ENCODE measurements around the gene MAP1S. TPM values are rescaled to one million over a fixed set of nuclear protein-coding genes. Genes with fewer than 3 reads are reported as not detected.

The MAP1S gene
- total and polyA plus RNA-seq, 8 donors: 13.9 to 35.6 (median 22.3) TPM

GRCh38 chr19:17755443-17755890, 36.2 kb downstream of the MAP1S start:
- intact Hi-C loops (cut with DNase I): no loop called here
- Histone ChIP-seq H3K4me3 (no peak overlapping the region), H3K27me3 (no peaks in the 10 kb centered on the region), H3K27ac (no peak overlapping the region), H3K9me3 (no peaks in the 10 kb centered on the region), H3K36me3 (no peaks in the 10 kb centered on the region), H3K4me1 (no peaks in the 10 kb centered on the region)
- ATAC-seq (no peak), FAIRE-seq (no peak), DNase-seq (no peak)
- no peak for TF ChIP-seq CTCF (IDR thresholded peaks at IDR 0.05)
- 52 to 71% methylated on average over 1 of the region's 1 CpG for WGBS, 2 donors

DNA sequence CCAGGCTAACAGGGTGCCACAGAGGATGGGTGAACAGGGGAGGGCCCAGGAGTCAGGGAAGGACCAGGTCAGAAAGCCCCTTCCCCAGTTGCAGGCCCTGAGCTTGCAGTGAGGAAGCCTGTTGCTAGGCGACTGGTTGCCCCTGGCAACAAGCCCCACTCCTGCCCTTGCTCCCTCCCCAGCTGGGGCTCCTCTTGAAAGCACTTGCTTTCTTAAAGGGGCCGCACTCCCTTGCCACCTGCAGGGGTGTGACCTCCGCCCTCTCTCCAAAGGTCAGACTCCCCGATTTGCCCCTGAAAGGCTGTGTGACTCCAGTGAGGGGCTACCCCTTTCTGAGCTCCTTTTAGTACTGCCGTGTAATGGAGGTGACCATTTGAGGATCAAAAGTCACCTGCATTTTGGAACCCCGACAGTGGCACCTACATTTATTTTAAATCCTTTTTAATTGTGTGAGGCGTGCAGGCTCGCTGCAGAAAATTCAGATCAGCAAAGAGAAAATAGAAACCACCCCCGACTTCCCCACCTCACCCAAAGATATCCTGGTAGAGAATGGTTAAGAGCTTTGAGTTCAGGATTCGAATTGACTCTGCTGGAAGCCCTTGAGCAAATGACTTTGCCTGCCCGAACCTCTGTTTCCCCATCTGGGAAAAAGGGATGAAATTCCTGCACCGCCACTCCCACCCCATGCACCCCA, 36.8 kb downstream of the MAP1S start:
- intact Hi-C loops (cut with DNase I): no loop called here
- no peak for TF ChIP-seq CTCF (IDR thresholded peaks at IDR 0.05)
- 46 to 51% methylated on average over 12 of the region's 12 CpGs for WGBS, 2 donors
- Histone ChIP-seq H3K27me3 (no peaks in the 10 kb centered on the region), H3K36me3 (no peaks in the 10 kb centered on the region), H3K9me3 (no peaks in the 10 kb centered on the region), H3K27ac (no peak overlapping the region), H3K4me1 (no peaks in the 10 kb centered on the region), H3K4me3 (no peak overlapping the region)
- DNase-seq: peak in 5 of 6 donors; percentile 44 to 73 (median 56)
- FAIRE-seq: no peak
- ATAC-seq: peak; percentile 28 to 60 (median 30)

DNA sequence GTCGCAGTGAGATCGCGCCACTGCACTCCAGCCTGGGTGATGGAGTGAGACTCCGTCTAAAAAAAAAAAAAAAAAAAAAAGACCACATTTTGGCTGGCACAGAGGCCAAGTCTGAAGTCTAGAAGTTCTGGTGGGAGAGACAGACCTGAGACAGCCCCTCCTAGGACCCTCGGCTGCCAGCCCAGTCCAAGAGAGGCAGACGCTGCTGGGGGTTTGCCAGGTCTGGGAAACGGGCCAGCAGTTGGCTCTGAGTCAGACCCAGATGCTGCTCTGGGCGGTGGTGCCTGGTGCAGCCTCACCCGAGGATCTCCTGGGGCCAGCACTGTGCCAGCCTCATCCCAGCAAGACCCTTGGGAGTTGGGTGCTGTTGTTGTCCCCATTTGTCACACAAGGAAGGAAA, 37.8 kb downstream of the MAP1S start:
- Histone ChIP-seq H3K4me3 (no peak overlapping the region), H3K9me3 (no peaks in the 10 kb centered on the region), H3K27ac (no peak overlapping the region), H3K4me1 (no peaks in the 10 kb centered on the region), H3K36me3 (no peaks in the 10 kb centered on the region), H3K27me3 (no peaks in the 10 kb centered on the region)
- TF ChIP-seq CTCF (IDR thresholded peaks at IDR 0.05): no peak
- DNase-seq (peak; percentile 45 to 87 (median 79)), FAIRE-seq (no peak), ATAC-seq (peak; percentile 70 to 88 (median 86))
- WGBS, 2 donors: 20 to 26% methylated on average over 9 of the region's 9 CpGs
- intact Hi-C loops (cut with DNase I): no loop called here

- FAIRE-seq (no peak), ATAC-seq (no peak), DNase-seq (no peak)
- Histone ChIP-seq H3K36me3 (no peaks in the 10 kb centered on the region), H3K9me3 (no peaks in the 10 kb centered on the region), H3K4me3 (no peak overlapping the region), H3K27ac (no peak overlapping the region), H3K27me3 (no peaks in the 10 kb centered on the region), H3K4me1 (no peaks in the 10 kb centered on the region)
- 45 to 54% methylated on average over 5 of the region's 5 CpGs for WGBS, 2 donors
- no peak for TF ChIP-seq CTCF (IDR thresholded peaks at IDR 0.05)
- intact Hi-C loops (cut with DNase I): no loop called here
These were observed 39.2 kb downstream of the MAP1S start for GRCh38 chr19:17758515-17758914.

DNA sequence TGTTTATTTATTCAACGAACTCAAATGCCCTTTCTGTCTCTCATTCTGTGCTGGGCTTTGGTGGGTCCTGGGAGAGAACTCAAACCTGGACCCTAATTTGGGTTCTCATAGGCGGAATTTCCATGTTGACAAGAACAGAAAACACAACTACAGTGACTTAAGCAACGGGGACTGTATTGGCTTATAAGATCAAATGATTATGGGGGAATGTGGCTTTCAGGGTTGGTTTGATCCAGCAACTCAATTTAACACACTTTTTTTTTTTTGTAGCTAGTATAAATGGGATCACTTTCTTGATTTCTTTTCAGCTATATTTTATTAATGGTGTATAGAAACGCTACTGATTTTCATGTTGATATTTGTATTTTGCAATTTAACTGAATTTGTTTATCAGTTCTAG, 41.9 kb downstream of the MAP1S start:
- intact Hi-C loops (cut with DNase I): no loop called here
- 58 to 76% methylated on average over 4 of the region's 4 CpGs for WGBS, 2 donors
- Histone ChIP-seq H3K9me3 (no peaks in the 10 kb centered on the region), H3K27me3 (no peaks in the 10 kb centered on the region), H3K4me1 (no peaks in the 10 kb centered on the region), H3K27ac (no peak overlapping the region), H3K4me3 (no peak overlapping the region), H3K36me3 (no peaks in the 10 kb centered on the region)
- FAIRE-seq (no peak), DNase-seq (no peak), ATAC-seq (no peak)
- TF ChIP-seq CTCF (IDR thresholded peaks at IDR 0.05): no peak
